Fibroblast of mammary gland (primary cell): ENCODE measurements around the gene RASL12.
"Not testable (repeated sequence)": the region's sequence is repeated elsewhere in the genome, so short reads cannot be mapped to it uniquely, and the experiment has no call there.

ENCODE experiments used
- DNase-seq: peaks from one replicate; pipeline ENCODE4 v3.0.0-alpha.2; 2010; ENCODE audit warnings: low read depth
- H3K4me3 ChIP-seq: 2 replicates; pipeline ENCODE4 v1.5.1; 2011; ENCODE audit warnings: low read depth, mild to moderate bottlenecking, low read length, moderate library complexity; ENCODE audit not compliant: control insufficient read depth
- TF ChIP-seq, protein P1 (sequence below): conservative IDR thresholded peaks from 2 replicates; pipeline ENCODE4 v1.5.1; 2011; ENCODE audit warnings: low read depth, low read length, inconsistent platforms; ENCODE audit not compliant: control insufficient read depth, insufficient read depth

Gene RASL12

DNA sequence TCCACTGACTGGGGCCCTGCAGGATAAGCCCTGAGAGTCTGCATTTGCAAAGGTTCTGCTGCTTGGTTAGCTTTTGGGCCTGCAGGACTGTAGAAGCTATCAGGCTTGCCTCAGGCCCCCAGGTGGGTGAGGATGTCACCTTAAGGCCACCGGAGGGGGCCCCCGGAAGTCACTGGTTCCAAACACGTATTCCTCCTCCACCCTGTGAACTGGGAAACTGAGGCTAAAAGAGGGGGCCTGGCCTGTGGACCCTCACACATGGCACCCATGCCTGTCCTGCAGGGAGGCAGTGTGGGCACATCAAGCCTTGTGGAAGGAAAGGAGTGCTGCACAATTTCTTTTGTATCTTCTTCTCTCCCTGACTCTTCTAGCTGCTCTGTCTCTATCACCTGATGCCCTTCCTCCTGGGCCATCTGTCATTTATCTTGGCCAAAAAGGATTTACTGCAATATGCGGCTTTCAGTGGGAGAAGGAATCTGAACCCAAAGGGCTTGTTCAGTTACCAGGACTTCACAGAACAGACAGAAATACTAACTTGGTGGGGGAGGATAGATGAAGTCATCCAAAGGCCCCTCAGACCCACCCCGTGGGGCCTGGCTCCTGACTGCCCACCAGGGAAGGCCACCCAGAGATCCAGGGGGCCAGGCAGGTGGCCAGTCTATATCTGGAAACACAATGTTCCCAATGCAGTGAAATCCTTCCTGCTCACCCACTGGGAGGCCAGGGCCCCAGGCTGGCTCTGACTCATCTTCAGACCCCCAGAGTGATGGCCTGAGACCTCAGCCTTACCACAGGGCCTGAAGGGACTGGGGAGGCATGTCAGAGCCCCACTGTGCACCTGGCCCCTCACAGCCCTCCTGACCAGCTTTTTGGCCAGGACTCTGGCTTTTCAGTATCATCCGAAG, 28.9 kb upstream of the RASL12 start:
- H3K4me3 ChIP-seq = no peak overlapping the region
- no peak for DNase-seq

DNA sequence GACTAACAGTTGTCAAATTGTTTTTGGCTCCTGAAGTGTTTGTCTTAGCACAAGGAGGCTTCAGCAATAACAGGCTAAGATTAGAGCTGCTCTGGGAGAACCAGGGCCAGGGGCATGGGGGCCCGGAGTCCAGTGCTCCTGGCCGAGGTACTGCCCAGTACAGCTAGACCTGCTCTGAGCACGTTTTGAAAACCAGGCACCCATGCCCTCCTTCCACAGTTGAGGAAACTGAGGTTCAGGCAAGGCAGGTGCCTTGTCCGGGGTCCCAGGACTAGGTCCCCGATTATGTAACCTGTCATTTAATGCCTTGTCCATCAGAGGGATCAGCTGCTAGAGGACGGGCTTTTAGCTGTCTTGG, 27.9 kb upstream of the RASL12 start:
- DNase-seq = no peak
- H3K4me3 ChIP-seq = no peak overlapping the region
- TF ChIP-seq, protein P1, sequence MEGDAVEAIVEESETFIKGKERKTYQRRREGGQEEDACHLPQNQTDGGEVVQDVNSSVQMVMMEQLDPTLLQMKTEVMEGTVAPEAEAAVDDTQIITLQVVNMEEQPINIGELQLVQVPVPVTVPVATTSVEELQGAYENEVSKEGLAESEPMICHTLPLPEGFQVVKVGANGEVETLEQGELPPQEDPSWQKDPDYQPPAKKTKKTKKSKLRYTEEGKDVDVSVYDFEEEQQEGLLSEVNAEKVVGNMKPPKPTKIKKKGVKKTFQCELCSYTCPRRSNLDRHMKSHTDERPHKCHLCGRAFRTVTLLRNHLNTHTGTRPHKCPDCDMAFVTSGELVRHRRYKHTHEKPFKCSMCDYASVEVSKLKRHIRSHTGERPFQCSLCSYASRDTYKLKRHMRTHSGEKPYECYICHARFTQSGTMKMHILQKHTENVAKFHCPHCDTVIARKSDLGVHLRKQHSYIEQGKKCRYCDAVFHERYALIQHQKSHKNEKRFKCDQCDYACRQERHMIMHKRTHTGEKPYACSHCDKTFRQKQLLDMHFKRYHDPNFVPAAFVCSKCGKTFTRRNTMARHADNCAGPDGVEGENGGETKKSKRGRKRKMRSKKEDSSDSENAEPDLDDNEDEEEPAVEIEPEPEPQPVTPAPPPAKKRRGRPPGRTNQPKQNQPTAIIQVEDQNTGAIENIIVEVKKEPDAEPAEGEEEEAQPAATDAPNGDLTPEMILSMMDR = no peak

More for the DNA sequence above, 28.9 kb upstream of the RASL12 start:
- TF ChIP-seq, protein P1 = no peak

DNA sequence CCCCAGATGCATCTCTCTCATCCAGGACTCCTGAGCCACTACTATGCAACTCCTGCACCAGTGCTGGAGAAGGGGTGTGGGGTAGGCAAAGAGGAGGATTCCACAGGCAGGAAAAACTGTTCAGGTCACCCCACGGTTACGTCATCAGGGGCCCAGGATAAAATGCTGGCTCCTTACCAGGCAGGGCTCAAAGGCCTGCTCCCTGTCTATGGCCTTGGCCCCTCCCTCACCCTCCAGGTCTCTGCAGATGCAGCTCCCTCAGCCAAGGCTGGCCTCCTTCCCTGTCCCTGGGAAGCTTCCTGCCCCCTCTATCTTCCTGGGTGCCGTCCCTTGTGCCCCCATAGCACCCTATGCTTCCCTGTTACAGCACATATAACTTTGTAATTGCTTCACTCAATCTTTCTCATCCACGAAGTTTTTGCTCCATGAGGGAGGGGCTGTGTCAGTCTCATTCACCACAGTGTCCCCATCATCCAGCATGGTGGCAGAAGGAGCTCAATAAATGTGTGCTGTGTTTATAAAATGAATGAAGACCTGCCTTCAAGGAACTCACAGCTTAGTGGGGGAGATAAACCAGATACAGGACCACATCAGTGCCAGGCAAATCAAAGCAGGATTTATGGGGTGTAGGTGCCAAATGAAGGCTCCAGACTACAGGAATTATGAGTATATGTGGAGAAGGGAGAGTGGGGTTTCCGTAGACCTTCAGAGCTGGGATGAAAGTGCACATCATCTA, 27.4 kb upstream of the RASL12 start:
- DNase-seq = no peak
- TF ChIP-seq, protein P1 = no peak
- no peak overlapping the region for H3K4me3 ChIP-seq

DNA sequence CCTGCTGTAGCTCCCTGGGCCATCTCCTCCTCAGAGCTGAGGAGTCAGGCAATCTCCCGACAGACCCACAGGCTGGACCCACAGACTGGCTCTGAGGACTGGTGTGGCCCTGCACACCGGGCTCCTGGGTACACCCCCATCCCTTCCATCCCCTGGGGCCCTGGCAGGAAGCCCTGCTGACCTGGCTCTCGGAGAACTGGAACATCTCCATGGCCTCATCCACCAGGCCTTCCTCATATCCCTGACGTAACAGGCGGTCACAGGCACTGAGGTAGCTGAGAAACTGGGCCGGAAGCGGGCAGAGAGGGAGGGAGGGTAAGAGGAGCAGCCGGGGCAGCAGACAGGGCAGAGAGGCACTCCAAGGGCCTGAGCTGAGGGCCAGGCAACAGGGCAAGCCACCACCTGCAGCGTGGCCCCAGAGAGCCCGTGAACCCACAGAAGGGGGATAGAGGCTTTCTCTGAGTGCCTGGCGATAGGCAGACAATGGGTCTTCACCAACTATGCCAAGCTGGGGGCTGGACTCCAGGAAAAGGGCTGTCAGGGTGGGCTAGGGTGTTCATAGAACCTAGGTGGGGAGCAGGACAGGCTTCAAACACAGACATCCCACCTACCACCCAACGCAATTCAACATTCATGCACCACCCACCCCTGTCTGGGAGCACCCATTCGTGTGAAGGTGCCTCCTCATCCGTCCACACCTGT, 26.7 kb upstream of the RASL12 start:
- TF ChIP-seq, protein P1 = no peak
- no peak overlapping the region for H3K4me3 ChIP-seq
- DNase-seq = no peak

DNA sequence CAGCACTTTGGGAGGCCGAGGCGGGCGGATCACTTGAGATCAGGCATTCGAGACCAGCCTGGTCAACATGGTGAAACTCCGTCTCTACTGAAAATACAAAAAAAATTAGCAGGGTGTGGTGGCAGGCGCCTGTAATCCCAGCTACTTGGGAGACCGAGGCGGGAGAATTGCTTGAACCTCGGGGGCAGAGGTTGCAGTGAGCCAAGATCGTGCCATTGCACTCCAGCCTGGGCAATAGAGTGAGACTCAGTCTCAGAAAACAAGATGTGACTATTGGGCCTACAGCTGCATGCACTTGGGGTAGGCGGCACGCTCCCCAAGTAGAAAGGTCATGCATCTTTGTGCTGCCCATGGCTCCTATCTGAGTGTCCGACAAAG, 26.0 kb upstream of the RASL12 start:
- DNase-seq, H3K4me3 ChIP-seq: not testable (repeated sequence)

DNA sequence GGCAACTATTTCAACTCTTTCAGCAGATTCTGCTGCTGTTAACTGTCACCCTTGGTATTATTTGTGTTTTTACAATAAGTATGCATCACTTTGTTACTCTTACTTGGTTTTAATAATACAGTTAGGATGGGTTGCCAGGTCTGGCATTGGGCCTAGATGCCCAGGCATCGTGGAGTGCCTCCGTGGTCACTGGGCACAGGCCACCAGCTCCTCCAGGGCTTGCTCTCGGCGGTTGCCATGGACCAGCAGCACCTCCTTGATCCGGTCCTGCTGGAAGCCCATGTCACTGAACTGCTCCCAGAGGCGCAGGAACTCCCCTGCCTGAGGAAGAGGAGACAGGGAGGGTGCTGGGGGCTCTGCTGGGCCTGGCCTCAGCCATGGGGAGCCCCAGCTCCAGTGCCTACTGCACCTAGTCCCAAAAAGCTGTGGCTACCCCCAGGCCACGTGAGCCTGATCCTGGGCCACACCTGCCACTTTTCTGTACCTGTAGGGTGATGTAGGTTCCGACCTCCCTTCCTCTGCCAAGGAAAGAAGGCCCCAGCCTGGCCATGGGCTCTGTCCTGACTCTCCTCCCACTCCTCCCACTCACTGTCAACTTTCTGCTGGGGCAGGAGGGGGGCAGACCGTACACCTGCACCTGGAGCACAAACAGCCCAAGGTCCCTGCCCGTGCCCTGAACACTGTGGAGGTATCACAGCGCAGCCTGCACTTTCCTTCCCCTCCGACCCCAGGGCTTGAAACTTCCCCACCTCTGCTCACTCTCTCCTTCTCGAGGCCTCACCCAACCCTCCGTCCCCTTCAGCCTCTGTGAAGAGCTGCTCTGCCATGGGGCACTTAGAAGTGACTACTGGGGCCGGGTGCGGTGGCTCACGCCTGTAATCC, 25.4 kb upstream of the RASL12 start:
- DNase-seq = no peak
- no peak overlapping the region for H3K4me3 ChIP-seq
- TF ChIP-seq, protein P1 = no peak
